ENCODE results near the gene LAMP1. TPM values are rescaled to one million over a fixed set of nuclear protein-coding genes. Genes with fewer than 3 reads are reported as not detected.
"Not testable (repeated sequence)": the region's sequence is repeated elsewhere in the genome, so short reads cannot be mapped to it uniquely, and the experiment has no call there.

The LAMP1 gene
- total and polyA plus RNA-seq, 2 donors from 2014 or later: 210 to 256 TPM

DNA sequence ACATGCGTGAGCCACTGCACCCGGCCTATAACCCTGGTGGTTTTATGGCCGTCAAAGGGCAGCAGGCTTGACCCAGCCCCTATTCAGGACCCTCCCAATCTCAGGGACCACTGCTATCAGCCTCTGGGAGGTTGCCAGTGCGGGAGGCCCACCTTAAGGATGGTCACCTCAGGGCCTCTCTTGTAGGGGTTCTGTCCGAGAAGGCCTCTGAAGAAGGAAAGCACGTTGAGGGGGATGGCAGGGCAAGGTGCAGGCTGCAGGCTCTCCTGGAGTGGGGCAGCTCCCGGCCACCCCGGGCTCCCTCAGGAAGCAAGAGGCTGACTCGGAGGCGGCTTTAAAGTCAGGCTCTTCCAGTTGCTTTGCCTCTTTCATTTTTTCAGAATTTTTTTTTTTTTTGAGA lies 72.8 kb downstream of the LAMP1 start:
- H3K27ac ChIP-seq (ENCODE audit: low read depth in 2 of 2, low read length in 2 of 2): no peak overlapping the region
- no peaks in the 10 kb centered on the region for H3K36me3 ChIP-seq (ENCODE audit: control insufficient read depth in 2 of 3, insufficient read depth in 3 of 3, low read length in 3 of 3)
- H3K9ac ChIP-seq (ENCODE audit: low read length in 3 of 3): no peak overlapping the region
- TF ChIP-seq, protein P1, sequence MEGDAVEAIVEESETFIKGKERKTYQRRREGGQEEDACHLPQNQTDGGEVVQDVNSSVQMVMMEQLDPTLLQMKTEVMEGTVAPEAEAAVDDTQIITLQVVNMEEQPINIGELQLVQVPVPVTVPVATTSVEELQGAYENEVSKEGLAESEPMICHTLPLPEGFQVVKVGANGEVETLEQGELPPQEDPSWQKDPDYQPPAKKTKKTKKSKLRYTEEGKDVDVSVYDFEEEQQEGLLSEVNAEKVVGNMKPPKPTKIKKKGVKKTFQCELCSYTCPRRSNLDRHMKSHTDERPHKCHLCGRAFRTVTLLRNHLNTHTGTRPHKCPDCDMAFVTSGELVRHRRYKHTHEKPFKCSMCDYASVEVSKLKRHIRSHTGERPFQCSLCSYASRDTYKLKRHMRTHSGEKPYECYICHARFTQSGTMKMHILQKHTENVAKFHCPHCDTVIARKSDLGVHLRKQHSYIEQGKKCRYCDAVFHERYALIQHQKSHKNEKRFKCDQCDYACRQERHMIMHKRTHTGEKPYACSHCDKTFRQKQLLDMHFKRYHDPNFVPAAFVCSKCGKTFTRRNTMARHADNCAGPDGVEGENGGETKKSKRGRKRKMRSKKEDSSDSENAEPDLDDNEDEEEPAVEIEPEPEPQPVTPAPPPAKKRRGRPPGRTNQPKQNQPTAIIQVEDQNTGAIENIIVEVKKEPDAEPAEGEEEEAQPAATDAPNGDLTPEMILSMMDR (IDR thresholded peaks at IDR 0.05; ENCODE audit: borderline replicate concordance, extremely low read depth, insufficient read depth): no peak
- no peak overlapping the region for H3K4me3 ChIP-seq (ENCODE audit: low read length in 3 of 3)
- DNase-seq (peak in 2 of 5 donors; percentile 30 to 31), FAIRE-seq (no peak)
- H3K4me1 ChIP-seq (ENCODE audit: control insufficient read depth in 2 of 3, insufficient read depth in 2 of 3, low read depth in 1 of 3, low read length in 3 of 3): no peaks in the 10 kb centered on the region
- no peaks in the 10 kb centered on the region for H3K27me3 ChIP-seq (ENCODE audit: control insufficient read depth, insufficient read depth, low read length)
- intact Hi-C loops (cut with DNase I): no loop called here
- no peaks in the 10 kb centered on the region for H3K9me3 ChIP-seq (ENCODE audit: control insufficient read depth in 2 of 3, insufficient read depth in 1 of 3, low read length in 3 of 3)

DNA sequence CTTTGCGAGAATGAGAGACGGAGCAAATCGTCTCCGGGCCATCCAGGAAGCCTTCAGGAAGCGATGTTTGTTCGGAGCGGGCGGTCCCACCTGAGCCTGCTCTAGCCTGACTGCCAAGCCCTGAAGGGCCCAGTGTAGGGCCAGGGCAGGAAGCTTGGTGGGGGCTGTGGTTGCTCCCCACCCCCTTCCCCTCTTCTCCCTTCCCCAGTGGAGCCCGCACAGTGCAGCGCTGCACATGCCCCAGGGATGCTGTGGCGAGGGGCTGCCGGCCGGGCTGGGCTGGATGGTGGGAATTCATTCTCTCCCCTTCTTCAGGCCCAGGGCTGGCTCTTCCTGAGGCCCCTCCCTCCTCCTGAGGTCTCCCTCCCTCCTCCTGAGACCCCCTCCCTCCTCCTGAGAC lies 74.0 kb downstream of the LAMP1 start:
- Histone ChIP-seq H3K4me3 (ENCODE audit: low read length in 3 of 3) (no peak overlapping the region), H3K36me3 (ENCODE audit: control insufficient read depth in 2 of 3, insufficient read depth in 3 of 3, low read length in 3 of 3) (no peaks in the 10 kb centered on the region), H3K4me1 (ENCODE audit: control insufficient read depth in 2 of 3, insufficient read depth in 2 of 3, low read depth in 1 of 3, low read length in 3 of 3) (no peaks in the 10 kb centered on the region), H3K27ac (ENCODE audit: low read depth in 2 of 2, low read length in 2 of 2) (no peak overlapping the region), H3K9ac (ENCODE audit: low read length in 3 of 3) (no peak overlapping the region), H3K27me3 (ENCODE audit: control insufficient read depth, insufficient read depth, low read length) (no peaks in the 10 kb centered on the region), H3K9me3 (ENCODE audit: control insufficient read depth in 2 of 3, insufficient read depth in 1 of 3, low read length in 3 of 3) (no peaks in the 10 kb centered on the region)
- TF ChIP-seq, protein P1 (IDR thresholded peaks at IDR 0.05; ENCODE audit: borderline replicate concordance, extremely low read depth, insufficient read depth): no peak
- peak in 2 of 5 donors; percentile 32 to 56 for DNase-seq
- intact Hi-C loops (cut with DNase I): no loop called here
- no peak for FAIRE-seq

DNA sequence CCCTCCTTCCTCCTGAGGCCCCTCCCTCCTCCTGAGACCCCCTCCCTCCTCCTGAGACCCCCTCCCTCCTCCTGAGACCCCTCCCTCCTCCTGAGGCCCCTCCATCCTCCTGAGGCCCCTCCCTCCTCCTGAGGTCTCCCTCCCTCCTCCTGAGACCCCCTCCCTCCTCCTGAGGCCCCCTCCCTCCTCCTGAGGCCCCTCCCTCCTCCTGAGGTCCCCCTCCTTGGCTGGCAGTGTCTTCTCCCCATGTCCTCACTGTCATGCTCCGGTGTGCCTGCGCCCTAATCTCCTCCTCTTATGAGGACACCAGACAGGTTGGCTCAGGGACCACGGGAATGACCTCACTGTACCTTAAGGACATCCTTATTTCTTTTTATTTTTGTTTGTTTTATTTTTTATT lies 74.7 kb downstream of the LAMP1 start:
- FAIRE-seq; H3K36me3 ChIP-seq (ENCODE audit: control insufficient read depth in 2 of 3, insufficient read depth in 3 of 3, low read length in 3 of 3); H3K4me1 ChIP-seq (ENCODE audit: control insufficient read depth in 2 of 3, insufficient read depth in 2 of 3, low read depth in 1 of 3, low read length in 3 of 3); intact Hi-C loops (cut with DNase I); H3K4me3 ChIP-seq (ENCODE audit: low read length in 3 of 3); H3K27ac ChIP-seq (ENCODE audit: low read depth in 2 of 2, low read length in 2 of 2); H3K9me3 ChIP-seq (ENCODE audit: control insufficient read depth in 2 of 3, insufficient read depth in 1 of 3, low read length in 3 of 3); H3K9ac ChIP-seq (ENCODE audit: low read length in 3 of 3); H3K27me3 ChIP-seq (ENCODE audit: control insufficient read depth, insufficient read depth, low read length): not testable (repeated sequence)
- DNase-seq: peak in 2 of 5 donors; percentile 35 to 60

Small RNA genes within 50 kb of the gene (microRNA-seq; reads per million reads assigned to microRNA genes)
- gene MIR8075: not detected

Other genes with a start within 250 kb of the LAMP1 start
- 0.16 TPM for gene F7, start 191.4 kb upstream of the LAMP1 start, total RNA-seq
- gene F7, start 191.4 kb upstream of the LAMP1 start, polyA plus RNA-seq (ENCODE audit: insufficient read depth, low read depth, low replicate concordance): 0.52 TPM
- gene F10, start 174.4 kb upstream of the LAMP1 start, total RNA-seq: 5.1 TPM
- gene F10, start 174.4 kb upstream of the LAMP1 start, polyA plus RNA-seq (ENCODE audit: insufficient read depth, low read depth, low replicate concordance): 6.8 TPM
- gene PROZ, start 138.6 kb upstream of the LAMP1 start, total RNA-seq: not detected
- gene PROZ, start 138.6 kb upstream of the LAMP1 start, polyA plus RNA-seq (ENCODE audit: insufficient read depth, low read depth, low replicate concordance): 20.0 TPM
- gene PCID2, start 88.6 kb upstream of the LAMP1 start, total RNA-seq: 34.9 TPM
- 22.9 TPM for gene PCID2, start 88.6 kb upstream of the LAMP1 start, polyA plus RNA-seq (ENCODE audit: insufficient read depth, low read depth, low replicate concordance)
- 62.5 TPM for gene CUL4A, start 87.6 kb upstream of the LAMP1 start, total RNA-seq
- 26.5 TPM for gene CUL4A, start 87.6 kb upstream of the LAMP1 start, polyA plus RNA-seq (ENCODE audit: insufficient read depth, low read depth, low replicate concordance)
- 9.6 TPM for gene GRTP1, start 66.9 kb downstream of the LAMP1 start, total RNA-seq
- 18.3 TPM for gene GRTP1, start 66.9 kb downstream of the LAMP1 start, polyA plus RNA-seq (ENCODE audit: insufficient read depth, low read depth, low replicate concordance)
- gene ADPRHL1, start 156.2 kb downstream of the LAMP1 start, total RNA-seq: 1.5 TPM
- 1.1 TPM for gene ADPRHL1, start 156.2 kb downstream of the LAMP1 start, polyA plus RNA-seq (ENCODE audit: insufficient read depth, low read depth, low replicate concordance)
- 19.5 TPM for gene DCUN1D2, start 193.5 kb downstream of the LAMP1 start, total RNA-seq
- 7.6 TPM for gene DCUN1D2, start 193.5 kb downstream of the LAMP1 start, polyA plus RNA-seq (ENCODE audit: insufficient read depth, low read depth, low replicate concordance)